GM12878 (cell line): ENCODE measurements around the gene PCSK6. TPM values are rescaled to one million over a fixed set of nuclear protein-coding genes. Genes with fewer than 3 reads are reported as not detected.
A peak's percentile ranks its signal among the peaks of the same experiment; 100 is the strongest.

ENCODE experiments used
- ATAC-seq: fragments of 200-7000 bp; cut with Tn5 transposase; 3 replicates; pipeline ENCODE4 v1.9.1; 2020; ENCODE audit warnings: mild to moderate bottlenecking, moderate library complexity
- BruUV-seq: library from RNA; stranded (reverse); fragments of 400-500 nt; replicated peaks from 2 replicates; lab custom pipeline; 2021; lab: Mats Ljungman, UMichigan
- CTCF ChIA-PET: fragments of 300-600 bp; sonication (Branson Sonifier 250); formaldehyde crosslinking; extraction: SDS; loops from one replicate; lab custom pipeline; 2021; ENCODE audit warnings: inconsistent platforms; lab: Yijun Ruan, JAX
- POLR2A ChIA-PET: fragments of 350-600 bp; formaldehyde crosslinking; extraction: SDS; loops from one replicate; lab custom pipeline; 2021; ENCODE audit warnings: inconsistent platforms; lab: Charles Lee
- RAD21 ChIA-PET: fragments of 300-600 bp; sonication (Branson Sonifier 250); formaldehyde crosslinking; loops from one replicate; lab custom pipeline; 2023; ENCODE audit warnings: antibody characterized with exemption; ENCODE audit not compliant: unreplicated experiment; lab: Charles Lee
- SMC1A ChIA-PET: fragments of 300-600 bp; sonication (Branson Sonifier 250); formaldehyde crosslinking; loops from one replicate; lab custom pipeline; 2023; ENCODE audit not compliant: unreplicated experiment, uncharacterized antibody; lab: Charles Lee
- DNase-seq: peaks from one replicate; pipeline ENCODE4 v3.0.0-alpha.2; 2011; ENCODE audit warnings: low read depth, low spot score
- FAIRE-seq: peaks from 3 replicates; lab custom pipeline; 2011; peaks lifted over from hg19 to GRCh38; lab: Jason Lieb, UNC
- H2AFZ ChIP-seq: 2 replicates; pipeline ENCODE4 v1.6.0; 2011; ENCODE audit warnings: low read depth, low read length, control low read depth; ENCODE audit not compliant: control insufficient read depth
- H3K27ac ChIP-seq: 2 replicates; pipeline ENCODE4 v1.5.1; 2011; ENCODE audit warnings: control low read depth; ENCODE audit not compliant: control insufficient read depth, insufficient read depth
- H3K27me3 ChIP-seq, 2 experiments: replicated peaks in 1 of 2; 2 replicates each; pipeline versions ENCODE4 v1.6.0 to v1.6.1; 2011; ENCODE audit warnings: low read length in 1 of 2; ENCODE audit not compliant: control insufficient read depth in 2 of 2, insufficient read depth in 2 of 2
- H3K36me3 ChIP-seq, 2 experiments: 2 replicates each; pipeline ENCODE4 v1.5.1; 2011; ENCODE audit warnings: low read length in 1 of 2; ENCODE audit not compliant: control insufficient read depth in 2 of 2, insufficient read depth in 2 of 2
- H3K4me1 ChIP-seq: 2 replicates; pipeline ENCODE4 v1.6.1; 2011; ENCODE audit warnings: mild to moderate bottlenecking, low read length, moderate library complexity, mixed read lengths; ENCODE audit not compliant: control insufficient read depth, insufficient read depth
- H3K4me2 ChIP-seq: 2 replicates; pipeline ENCODE4 v1.6.0; 2011; ENCODE audit warnings: control low read depth; ENCODE audit not compliant: control insufficient read depth, insufficient read depth
- H3K4me3 ChIP-seq: fragments of 200-600 bp; sonication (generic); 2 replicates; pipeline ENCODE4 v1.5.1; 2016
- H3K79me2 ChIP-seq: 2 replicates; pipeline ENCODE4 v1.6.0; 2011; ENCODE audit warnings: low read length; ENCODE audit not compliant: control insufficient read depth, insufficient read depth
- H3K9ac ChIP-seq: 2 replicates; pipeline ENCODE4 v1.8.0; 2011; ENCODE audit warnings: low read length, control low read depth, mixed read lengths; ENCODE audit not compliant: control insufficient read depth, insufficient read depth
- H3K9me3 ChIP-seq: replicated peaks from 3 replicates; pipeline ENCODE4 v1.5.1; 2011; ENCODE audit warnings: mild to moderate bottlenecking, low read length; ENCODE audit not compliant: control insufficient read depth, insufficient read depth
- H4K20me1 ChIP-seq: 2 replicates; pipeline ENCODE4 v1.6.0; 2011; ENCODE audit not compliant: control insufficient read depth, insufficient read depth
- MEF2B ChIP-seq: fragments of 450-650 bp; IDR thresholded peaks from 2 replicates; pipeline ENCODE4 v1.6.1; 2018; ENCODE audit warnings: mild to moderate bottlenecking, moderate library complexity; ENCODE audit not compliant: partially characterized antibody, poor library complexity, severe bottlenecking
- NFYA ChIP-seq: IDR thresholded peaks from 2 replicates; pipeline ENCODE4 v1.6.1; 2011; ENCODE audit warnings: low read depth, mild to moderate bottlenecking, low read length, improper control_type of control experiment, borderline replicate concordance
- NR2C2 ChIP-seq: IDR thresholded peaks from 2 replicates; pipeline ENCODE4 v1.6.1; 2011; ENCODE audit warnings: borderline replicate concordance, low read depth; ENCODE audit not compliant: control insufficient read depth, insufficient read length
- POLR2A ChIP-seq: IDR thresholded peaks from 2 replicates; pipeline ENCODE4 v1.6.1; 2011; ENCODE audit warnings: low read depth, mild to moderate bottlenecking, low read length
- RAD51 ChIP-seq: fragments of 450-650 bp; IDR thresholded peaks from 2 replicates; pipeline ENCODE4 v1.6.1; 2016; ENCODE audit warnings: moderate library complexity, mild to moderate bottlenecking, inconsistent platforms
- SMARCA5 ChIP-seq: fragments of 450-650 bp; IDR thresholded peaks from 2 replicates; pipeline ENCODE4 v1.6.1; 2017; ENCODE audit warnings: mild to moderate bottlenecking
- SMC3 ChIP-seq: IDR thresholded peaks from 2 replicates; pipeline ENCODE4 v1.6.1; 2011; ENCODE audit warnings: low read length, improper control_type of control experiment, borderline replicate concordance
- STAT3 ChIP-seq: IDR thresholded peaks from 2 replicates; pipeline ENCODE4 v1.6.1; 2011; ENCODE audit warnings: low read depth, low read length, improper control_type of control experiment
- ZNF207 ChIP-seq: fragments of 450-650 bp; IDR thresholded peaks from 2 replicates; pipeline ENCODE4 v1.6.1; 2014; ENCODE audit warnings: antibody characterized with exemption, mild to moderate bottlenecking, borderline replicate concordance
- WGBS: methylation state at CpG from one replicate; pipeline ENCODE4 v1.1.6; 2016; ENCODE audit warnings: low lambda C conversion rate; ENCODE audit not compliant: insufficient replicate concordance, insufficient coverage; ENCODE audit errors: missing lambda C conversion rate; 5-methylcytosine and 5-hydroxymethylcytosine counted together
- in situ Hi-C: fragments of 300-500 bp; cut with MboI; formaldehyde crosslinking; loops from 9 replicates; pipeline ENCODE4 v1.14.3; 2018; ENCODE audit warnings: mixed read lengths
- intact Hi-C: fragments of 100-400 bp; cut with micrococcal nuclease; formaldehyde crosslinking; loops from one replicate; pipeline ENCODE4 v1.14.2; 2022; ENCODE audit not compliant: unreplicated experiment
- polyA plus RNA-seq, 11 experiments: library from polyadenylated mRNA; depleted of rRNA in 4 of 11; unstranded in 6 of 11; stranded (reverse) in 5 of 11; fragments of >200 nt; fragmentation: Nextera tagmentation in 4 of 11; fragmentation: Illumina TruSeq in 1 of 11; extraction: Ambion mirVana in 4 of 11; extraction: Trizol in 1 of 11; gene quantifications; 1 replicate in 1 of 11; 2 replicates in 10 of 11; pipeline versions ENCODE4 v1.2.1 to v1.2.3, GENCODE V29; 2011 to 2016; ENCODE audit warnings: inconsistent platforms in 2 of 11, missing spikeins in 2 of 11, low read depth in 1 of 11
- total RNA-seq, 4 experiments: library from RNA; depleted of rRNA in 3 of 4; stranded (reverse); fragments of >200 nt in 3 of 4; fragmentation: Illumina TruSeq in 1 of 4; extraction: Trizol in 1 of 4; gene quantifications; 2 replicates each; pipeline versions ENCODE4 v1.2.1 to v1.2.3, GENCODE V29; 2013 to 2021
- TF ChIP-seq, protein P1 (sequence below), 3 experiments: IDR thresholded peaks in 2 of 3; conservative IDR thresholded peaks in 1 of 3; 2 replicates each; pipeline ENCODE4 v1.5.1; 2011; ENCODE audit warnings: low read depth in 3 of 3, low read length in 3 of 3, mild to moderate bottlenecking in 3 of 3, control low read depth in 2 of 3, moderate library complexity in 2 of 3, inconsistent platforms in 1 of 3, mixed read lengths in 1 of 3; ENCODE audit not compliant: control insufficient read depth in 2 of 3, insufficient read depth in 1 of 3; ENCODE audit errors: extremely low read depth in 1 of 3
- TF ChIP-seq, protein P2 (sequence below): fragments of 450-650 bp; IDR thresholded peaks from 2 replicates; pipeline ENCODE4 v1.6.1; 2016; ENCODE audit warnings: mild to moderate bottlenecking
- TF ChIP-seq, protein P3 (sequence below): fragments of 450-650 bp; IDR thresholded peaks from 2 replicates; pipeline ENCODE4 v1.6.1; 2014; ENCODE audit warnings: mild to moderate bottlenecking

The PCSK6 gene
- total and polyA plus RNA-seq, 10 of the 15 experiments (the other 5 are each of a cell fraction or from before 2014, with no cell fraction given): 0.19 to 0.67 (median 0.25) TPM; not detected in 4

DNA sequence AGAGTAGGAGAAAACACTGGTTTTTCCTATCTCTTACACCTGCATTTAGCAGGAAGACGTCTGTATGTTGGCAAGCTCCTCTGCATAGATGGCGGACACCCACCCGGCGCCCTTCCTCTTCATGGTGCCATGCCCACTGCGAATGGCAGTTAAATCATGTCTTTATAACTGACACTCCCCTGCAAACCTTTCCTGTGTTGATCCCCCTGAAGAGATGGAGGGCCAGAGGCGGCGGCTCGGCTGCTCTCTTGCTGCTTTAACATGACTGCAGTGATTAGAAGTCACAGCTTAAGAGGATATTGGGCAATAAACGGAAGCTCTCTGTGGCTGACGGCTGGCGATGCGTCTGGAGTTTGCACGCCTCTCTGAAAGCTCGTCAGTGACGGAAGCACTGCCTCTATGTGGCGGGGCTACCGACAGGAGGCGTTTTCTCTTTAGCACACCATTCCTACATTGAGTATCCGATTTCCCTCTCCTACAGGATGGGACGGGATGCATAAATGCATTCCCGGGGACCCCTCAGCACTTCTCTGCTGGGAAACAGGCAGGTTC is 168.9 kb downstream of the PCSK6 start:
- DNase-seq (no peak), FAIRE-seq (no peak), ATAC-seq (peak; percentile 72)
- no peak overlapping the region for H3K27ac ChIP-seq
- no peaks in the 10 kb centered on the region for H4K20me1 ChIP-seq
- ChIA-PET RAD21 (no interaction called here), POLR2A (no interaction called here), SMC1A (no interaction called here)
- no peaks in the 10 kb centered on the region for H3K79me2 ChIP-seq
- BruUV-seq: no TSS peak
- no peak overlapping the region for H3K4me2 ChIP-seq
- H3K36me3 ChIP-seq: no peaks in the 10 kb centered on the region
- no peak overlapping the region for H3K9ac ChIP-seq
- H3K27me3 ChIP-seq: peaks cover 4 to 6% of the 10 kb centered on the region in 2 experiments
- no peaks in the 10 kb centered on the region for H3K4me1 ChIP-seq
- intact Hi-C loops: no loop called here
- 3% methylated on average over 21 of the region's 21 CpGs for WGBS
- TF ChIP-seq, protein P1, sequence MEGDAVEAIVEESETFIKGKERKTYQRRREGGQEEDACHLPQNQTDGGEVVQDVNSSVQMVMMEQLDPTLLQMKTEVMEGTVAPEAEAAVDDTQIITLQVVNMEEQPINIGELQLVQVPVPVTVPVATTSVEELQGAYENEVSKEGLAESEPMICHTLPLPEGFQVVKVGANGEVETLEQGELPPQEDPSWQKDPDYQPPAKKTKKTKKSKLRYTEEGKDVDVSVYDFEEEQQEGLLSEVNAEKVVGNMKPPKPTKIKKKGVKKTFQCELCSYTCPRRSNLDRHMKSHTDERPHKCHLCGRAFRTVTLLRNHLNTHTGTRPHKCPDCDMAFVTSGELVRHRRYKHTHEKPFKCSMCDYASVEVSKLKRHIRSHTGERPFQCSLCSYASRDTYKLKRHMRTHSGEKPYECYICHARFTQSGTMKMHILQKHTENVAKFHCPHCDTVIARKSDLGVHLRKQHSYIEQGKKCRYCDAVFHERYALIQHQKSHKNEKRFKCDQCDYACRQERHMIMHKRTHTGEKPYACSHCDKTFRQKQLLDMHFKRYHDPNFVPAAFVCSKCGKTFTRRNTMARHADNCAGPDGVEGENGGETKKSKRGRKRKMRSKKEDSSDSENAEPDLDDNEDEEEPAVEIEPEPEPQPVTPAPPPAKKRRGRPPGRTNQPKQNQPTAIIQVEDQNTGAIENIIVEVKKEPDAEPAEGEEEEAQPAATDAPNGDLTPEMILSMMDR (IDR thresholded peaks at IDR 0.05 in 2 of 3, conservative IDR thresholded peaks at IDR 0.05 in 1 of 3; ENCODE audit: control insufficient read depth in 2 of 3, extremely low read depth in 1 of 3, insufficient read depth in 1 of 3, low read depth in 3 of 3, low read length in 3 of 3): peak in 1 of 3 experiments; percentile 24; a peak in 1 of 6 replicates
- peak; percentile 38; the same call in 1 of the 2 replicates for TF ChIP-seq POLR2A
- TF ChIP-seq NFYA: no peak
- TF ChIP-seq, all 136 proteins: peak for 2
- CTCF ChIA-PET: interaction anchor here (1.7 kb wide), 1 partner anchor 321 kb away, joined by 6 read pairs; no protein-coding TSS in a partner anchor
- Histone ChIP-seq H3K9me3 (no peaks in the 10 kb centered on the region), H3K4me3 (no peak overlapping the region), H2AFZ (peak overlapping the region; percentile 63)
- in situ Hi-C loops: no loop called here

DNA sequence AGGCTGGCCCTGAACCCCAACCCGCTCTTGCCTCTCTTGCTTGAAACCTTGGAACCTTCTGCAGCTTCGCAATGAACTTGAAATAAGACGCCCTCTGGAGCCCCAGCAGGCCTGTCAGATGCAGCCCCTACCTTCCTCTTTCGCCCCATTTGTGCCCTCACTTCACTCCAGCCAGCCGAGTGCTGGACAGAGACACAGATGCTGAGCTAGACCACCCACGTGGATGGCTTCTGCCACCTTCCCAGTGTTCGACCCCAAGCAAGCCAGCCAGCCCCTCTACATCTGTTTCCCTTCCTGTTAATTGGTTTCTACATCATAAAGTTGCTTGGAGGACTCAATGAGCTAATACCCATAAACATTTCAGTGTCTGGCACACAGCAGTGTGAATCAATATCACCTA is 170.7 kb downstream of the PCSK6 start:
- Histone ChIP-seq H3K9ac (no peak overlapping the region), H3K27me3 (peaks cover 4 to 6% of the 10 kb centered on the region in 2 experiments), H3K4me3 (no peak overlapping the region), H3K4me2 (no peak overlapping the region), H4K20me1 (no peaks in the 10 kb centered on the region), H3K36me3 (no peaks in the 10 kb centered on the region), H2AFZ (no peak overlapping the region), H3K9me3 (no peaks in the 10 kb centered on the region), H3K27ac (no peak overlapping the region), H3K4me1 (no peaks in the 10 kb centered on the region), H3K79me2 (no peaks in the 10 kb centered on the region)
- TF ChIP-seq MEF2B: no peak
- no peak for TF ChIP-seq ZNF207
- TF ChIP-seq, protein P2, sequence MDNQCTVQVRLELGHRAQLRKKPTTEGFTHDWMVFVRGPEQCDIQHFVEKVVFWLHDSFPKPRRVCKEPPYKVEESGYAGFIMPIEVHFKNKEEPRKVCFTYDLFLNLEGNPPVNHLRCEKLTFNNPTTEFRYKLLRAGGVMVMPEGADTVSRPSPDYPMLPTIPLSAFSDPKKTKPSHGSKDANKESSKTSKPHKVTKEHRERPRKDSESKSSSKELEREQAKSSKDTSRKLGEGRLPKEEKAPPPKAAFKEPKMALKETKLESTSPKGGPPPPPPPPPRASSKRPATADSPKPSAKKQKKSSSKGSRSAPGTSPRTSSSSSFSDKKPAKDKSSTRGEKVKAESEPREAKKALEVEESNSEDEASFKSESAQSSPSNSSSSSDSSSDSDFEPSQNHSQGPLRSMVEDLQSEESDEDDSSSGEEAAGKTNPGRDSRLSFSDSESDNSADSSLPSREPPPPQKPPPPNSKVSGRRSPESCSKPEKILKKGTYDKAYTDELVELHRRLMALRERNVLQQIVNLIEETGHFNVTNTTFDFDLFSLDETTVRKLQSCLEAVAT: no peak
- TF ChIP-seq, protein P3, sequence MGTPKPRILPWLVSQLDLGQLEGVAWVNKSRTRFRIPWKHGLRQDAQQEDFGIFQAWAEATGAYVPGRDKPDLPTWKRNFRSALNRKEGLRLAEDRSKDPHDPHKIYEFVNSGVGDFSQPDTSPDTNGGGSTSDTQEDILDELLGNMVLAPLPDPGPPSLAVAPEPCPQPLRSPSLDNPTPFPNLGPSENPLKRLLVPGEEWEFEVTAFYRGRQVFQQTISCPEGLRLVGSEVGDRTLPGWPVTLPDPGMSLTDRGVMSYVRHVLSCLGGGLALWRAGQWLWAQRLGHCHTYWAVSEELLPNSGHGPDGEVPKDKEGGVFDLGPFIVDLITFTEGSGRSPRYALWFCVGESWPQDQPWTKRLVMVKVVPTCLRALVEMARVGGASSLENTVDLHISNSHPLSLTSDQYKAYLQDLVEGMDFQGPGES: no peak
- no peak for TF ChIP-seq SMARCA5
- no peak for TF ChIP-seq NR2C2
- TF ChIP-seq RAD51: no peak
- no peak for TF ChIP-seq SMC3
- no peak for TF ChIP-seq STAT3
- BruUV-seq: no TSS peak
- ATAC-seq (no peak), FAIRE-seq (no peak), DNase-seq (no peak)
- ChIA-PET POLR2A (no interaction called here), SMC1A (interaction anchor here (0.6 to 1.0 kb wide), 2 partner anchors 16 to 93 kb away, joined by 3 read pairs; no protein-coding TSS in a partner anchor), RAD21 (no interaction called here), CTCF (interaction anchor here (0.6 to 1.1 kb wide), 3 partner anchors 15 to 348 kb away, joined by 3 to 6 read pairs (median 4); no protein-coding TSS in a partner anchor)
- in situ Hi-C loops (no loop called here), intact Hi-C loops (no loop called here)
- 19% methylated on average over 6 of the region's 7 CpGs for WGBS
